NCI-H69 (cell line): Measurements from ENCODE around the gene FAM53A.
"Not testable (repeated sequence)": the region's sequence is repeated elsewhere in the genome, so short reads cannot be mapped to it uniquely, and the experiment has no call there.

ENCODE experiments used
- DNase-seq: peaks from one replicate; lab custom pipeline; 2025; lab: John Stamatoyannopoulos, UW

FAM53A gene

GRCh38 chr4:1659104-1660043 lies 24.7 kb downstream of the FAM53A start:
- DNase-seq, result no peak

- no peak for DNase-seq
Observed at GRCh38 chr4:1658581-1658980, 25.5 kb downstream of the FAM53A start.

GRCh38 chr4:1658146-1658545 lies 26.0 kb downstream of the FAM53A start:
- no peak for DNase-seq

GRCh38 chr4:1656986-1657385 lies 27.1 kb downstream of the FAM53A start:
- no peak for DNase-seq

GRCh38 chr4:1656132-1656531 lies 28.0 kb downstream of the FAM53A start:
- no peak for DNase-seq

GRCh38 chr4:1655676-1656075 lies 28.4 kb downstream of the FAM53A start:
- DNase-seq, result no peak

- no peak for DNase-seq
Observed at GRCh38 chr4:1655081-1655480, 29.0 kb downstream of the FAM53A start.

GRCh38 chr4:1654216-1654955 lies 29.7 kb downstream of the FAM53A start:
- no peak for DNase-seq

- DNase-seq, result no peak
Observed at GRCh38 chr4:1653776-1654175, 30.3 kb downstream of the FAM53A start.

- DNase-seq, result no peak
Observed at GRCh38 chr4:1652088-1652487, 32.0 kb downstream of the FAM53A start.

- DNase-seq, result no peak
Observed at GRCh38 chr4:1651609-1652008, 32.5 kb downstream of the FAM53A start.

- DNase-seq, result no peak
Observed at GRCh38 chr4:1648962-1649361, 35.2 kb downstream of the FAM53A start.

GRCh38 chr4:1647432-1647831 lies 36.7 kb downstream of the FAM53A start:
- no peak for DNase-seq

GRCh38 chr4:1646690-1647089 lies 37.4 kb downstream of the FAM53A start:
- no peak for DNase-seq

GRCh38 chr4:1644891-1645657 lies 39.0 kb downstream of the FAM53A start:
- no peak for DNase-seq

GRCh38 chr4:1643971-1644735 lies 40.0 kb downstream of the FAM53A start:
- DNase-seq, result no peak

- no peak for DNase-seq
Observed at GRCh38 chr4:1642196-1642951, 41.7 kb downstream of the FAM53A start.

GRCh38 chr4:1641671-1642070 lies 42.4 kb downstream of the FAM53A start:
- no peak for DNase-seq

- not testable (repeated sequence) for DNase-seq
Observed at GRCh38 chr4:1640716-1641503, 43.2 kb downstream of the FAM53A start.

- no peak for DNase-seq
Observed at GRCh38 chr4:1640190-1640589, 43.9 kb downstream of the FAM53A start.
